CD8-positive, alpha-beta memory T cell (primary cell): ENCODE data around the gene CLSTN1. TPM values are rescaled to one million over a fixed set of nuclear protein-coding genes. Genes with fewer than 3 reads are reported as not detected.
A peak's percentile ranks its signal among the peaks of the same experiment; 100 is the strongest.

ENCODE experiments used
- CTCF ChIA-PET: fragments of 350-600 bp; sonication (Branson Sonifier 250); formaldehyde crosslinking; loops from one replicate; lab custom pipeline; 2021; ENCODE audit warnings: antibody characterized with exemption; lab: Charles Lee
- POLR2A ChIA-PET: fragments of 350-600 bp; sonication (Branson Sonifier 250); formaldehyde crosslinking; loops from one replicate; lab custom pipeline; 2021; ENCODE audit warnings: antibody characterized with exemption; lab: Charles Lee
- DNase-seq, 5 donors: peaks; one replicate each; pipeline versions ENCODE4 v3.0.0 to v3.0.0-alpha.2; 2020 to 2022; ENCODE audit warnings: mixed read lengths in 1 of 5
- H3K27ac ChIP-seq: one replicate; pipeline ENCODE4 v1.7.0; 2013; ENCODE audit warnings: low read depth, mild to moderate bottlenecking, low read length, moderate library complexity
- H3K27me3 ChIP-seq: 2 replicates; pipeline ENCODE4 v1.7.0; 2013; ENCODE audit warnings: low read length, mild to moderate bottlenecking; ENCODE audit not compliant: insufficient read depth, poor library complexity, severe bottlenecking
- H3K36me3 ChIP-seq: 2 replicates; pipeline ENCODE4 v1.7.0; 2013; ENCODE audit warnings: mild to moderate bottlenecking, low read length, moderate library complexity; ENCODE audit not compliant: insufficient read depth
- H3K4me1 ChIP-seq: 2 replicates; pipeline ENCODE4 v1.7.0; 2013; ENCODE audit warnings: mild to moderate bottlenecking, low read length, moderate library complexity; ENCODE audit not compliant: insufficient read depth
- H3K4me3 ChIP-seq: 2 replicates; pipeline ENCODE4 v1.7.0; 2013; ENCODE audit warnings: mild to moderate bottlenecking, low read length
- H3K9me3 ChIP-seq: 2 replicates; pipeline ENCODE4 v1.7.0; 2013; ENCODE audit warnings: mild to moderate bottlenecking, low read length
- H3K27ac Mint-ChIP-seq, 8 donors: one replicate each; pipeline ENCODE4 v1.8.0; 2020 to 2021; ENCODE audit warnings: mixed read lengths in 8 of 8, mild to moderate bottlenecking in 6 of 8, inconsistent platforms in 3 of 8, moderate library complexity in 3 of 8
- H3K27me3 Mint-ChIP-seq, 2 donors: one replicate each; pipeline ENCODE4 v1.8.0; 2020 to 2021; ENCODE audit warnings: mixed read lengths in 2 of 2, mild to moderate bottlenecking in 1 of 2, moderate library complexity in 1 of 2
- H3K36me3 Mint-ChIP-seq, 3 donors: one replicate each; pipeline ENCODE4 v1.8.0; 2020 to 2021; ENCODE audit warnings: mixed read lengths in 3 of 3, inconsistent platforms in 1 of 3, mild to moderate bottlenecking in 1 of 3
- H3K4me1 Mint-ChIP-seq, 3 donors: one replicate each; pipeline ENCODE4 v1.8.0; 2020 to 2021; ENCODE audit warnings: mixed read lengths in 3 of 3, inconsistent platforms in 1 of 3, mild to moderate bottlenecking in 1 of 3
- H3K4me3 Mint-ChIP-seq, 7 donors: one replicate each; pipeline ENCODE4 v1.8.0; 2020 to 2021; ENCODE audit warnings: mixed read lengths in 7 of 7, mild to moderate bottlenecking in 6 of 7, moderate library complexity in 4 of 7, inconsistent platforms in 2 of 7
- H3K9me3 Mint-ChIP-seq, 5 donors: one replicate each; pipeline ENCODE4 v1.8.0; 2020 to 2022; ENCODE audit warnings: mixed read lengths in 5 of 5, mild to moderate bottlenecking in 3 of 5, moderate library complexity in 2 of 5, inconsistent platforms in 1 of 5
- polyA plus RNA-seq: library from polyadenylated mRNA; unstranded; fragments of 300-500 nt; fragmentation: Illumina TruSeq; gene quantifications from one replicate; pipeline ENCODE4 v1.2.3, GENCODE V29; 2021
- total RNA-seq, 2 experiments: library from RNA; stranded (reverse); gene quantifications; one replicate each; pipeline ENCODE4 v1.2.3, GENCODE V29; 2021

The CLSTN1 gene
- total and polyA plus RNA-seq, 3 experiments from 2014 or later, result 38.4 to 48.2 (median 40.8) TPM

DNA sequence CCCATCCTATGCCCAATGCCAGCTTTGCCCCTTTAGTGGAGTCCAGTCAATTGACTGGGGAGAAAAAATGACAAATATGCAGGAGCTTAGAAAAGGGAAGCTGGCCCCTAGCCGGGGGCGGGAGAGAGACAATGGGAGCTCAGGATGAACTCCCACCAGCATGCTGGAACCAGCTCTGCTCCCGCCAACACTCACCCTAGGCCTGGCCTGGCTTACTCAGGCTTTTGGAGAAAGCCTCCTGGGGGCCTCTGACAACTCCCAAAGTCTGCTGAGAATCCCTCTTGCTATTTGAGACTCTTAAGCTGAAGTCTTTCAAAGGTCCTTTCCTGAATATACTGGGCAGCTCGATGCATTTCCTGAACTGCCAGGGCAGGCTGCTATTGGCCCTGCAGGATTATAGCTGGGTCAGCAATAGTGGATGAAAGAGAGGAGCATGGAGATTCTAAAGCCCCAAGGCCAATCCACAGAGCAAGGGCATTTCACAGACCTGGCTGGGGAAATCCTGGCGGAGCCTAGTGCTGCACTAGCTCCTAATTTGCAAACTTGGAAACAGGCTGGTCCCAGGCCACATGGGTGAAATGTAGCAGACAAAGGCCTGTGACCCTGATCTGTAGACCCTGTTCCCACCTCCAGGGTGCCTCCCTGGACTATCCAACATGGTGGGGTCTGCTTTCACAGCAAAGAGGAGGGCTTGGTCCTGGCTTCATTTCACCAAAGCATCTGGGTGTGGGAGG lies 35.7 kb upstream of the CLSTN1 start:
- Mint-ChIP-seq H3K9me3 (no peaks in the 10 kb centered on the region), H3K27me3 (no peaks in the 10 kb centered on the region), H3K27ac (no peak overlapping the region), H3K36me3 (peaks cover 0 to 5% (median 4%) of the 10 kb centered on the region in 3 donors), H3K4me3 (no peak overlapping the region), H3K4me1 (no peaks in the 10 kb centered on the region)
- DNase-seq, result no peak
- no peaks in the 10 kb centered on the region for H3K9me3 ChIP-seq
- H3K4me3 ChIP-seq, result no peak overlapping the region
- no peaks in the 10 kb centered on the region for H3K36me3 ChIP-seq
- no peak overlapping the region for H3K27ac ChIP-seq
- no peaks in the 10 kb centered on the region for H3K4me1 ChIP-seq
- ChIA-PET CTCF (interaction anchor here (0.8 to 2.4 kb wide), 7 partner anchors 8 to 244 kb away, joined by 3 to 5 read pairs (median 4); no protein-coding TSS in a partner anchor), POLR2A (no interaction called here)
- no peaks in the 10 kb centered on the region for H3K27me3 ChIP-seq

DNA sequence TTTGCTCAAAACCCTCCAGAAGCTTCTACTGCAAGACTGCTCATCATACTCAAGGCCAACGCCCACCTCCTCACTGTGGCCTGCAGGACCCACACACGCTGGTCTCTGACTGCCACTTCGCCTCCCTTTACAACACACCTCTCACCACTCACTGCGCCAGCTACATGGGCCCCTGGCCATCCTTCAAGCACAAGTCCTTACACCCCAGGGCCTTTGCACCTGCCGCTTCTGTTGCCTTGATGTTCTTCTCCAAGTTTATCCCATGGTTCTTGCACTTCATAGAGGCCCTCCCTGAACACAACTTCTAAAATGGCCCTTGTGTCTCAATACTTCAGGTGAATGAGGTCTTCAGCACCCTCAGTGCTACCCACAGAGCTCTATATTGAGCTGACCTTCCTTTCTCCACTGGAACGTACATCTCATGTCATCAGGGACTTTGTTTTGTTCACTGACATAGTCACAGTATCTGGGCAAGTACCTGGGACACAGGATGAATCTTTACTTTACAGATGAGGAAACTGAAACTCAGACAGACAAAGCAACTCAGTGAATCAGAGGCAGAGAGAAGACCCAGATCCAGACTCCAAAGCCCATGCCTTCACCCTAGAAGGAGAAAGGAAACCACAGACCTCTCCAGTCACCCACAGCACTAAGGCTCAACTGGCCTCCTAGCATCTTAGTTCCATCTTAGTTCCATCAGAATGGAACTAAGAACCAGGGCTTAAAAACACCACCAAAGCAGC lies 34.7 kb upstream of the CLSTN1 start:
- ChIA-PET POLR2A (no interaction called here), CTCF (interaction anchor here (1.2 to 1.4 kb wide), 3 partner anchors 14 to 231 kb away, joined by 3 to 5 read pairs (median 3); no protein-coding TSS in a partner anchor)
- no peaks in the 10 kb centered on the region for H3K27me3 ChIP-seq
- peaks cover 0 to 5% (median 3%) of the 10 kb centered on the region in 5 donors for H3K9me3 Mint-ChIP-seq
- no peaks in the 10 kb centered on the region for H3K27me3 Mint-ChIP-seq
- peaks cover 3% of the 10 kb centered on the region for H3K9me3 ChIP-seq
- no peak overlapping the region for H3K4me3 Mint-ChIP-seq
- no peak for DNase-seq
- no peaks in the 10 kb centered on the region for H3K36me3 ChIP-seq
- no peaks in the 10 kb centered on the region for H3K4me1 Mint-ChIP-seq
- H3K4me3 ChIP-seq, result no peak overlapping the region
- peak overlapping the region in 1 of 8 donors; percentile 4 for H3K27ac Mint-ChIP-seq
- H3K27ac ChIP-seq, result no peak overlapping the region
- peaks cover 4 to 11% (median 11%) of the 10 kb centered on the region in 3 donors for H3K36me3 Mint-ChIP-seq
- no peaks in the 10 kb centered on the region for H3K4me1 ChIP-seq

DNA sequence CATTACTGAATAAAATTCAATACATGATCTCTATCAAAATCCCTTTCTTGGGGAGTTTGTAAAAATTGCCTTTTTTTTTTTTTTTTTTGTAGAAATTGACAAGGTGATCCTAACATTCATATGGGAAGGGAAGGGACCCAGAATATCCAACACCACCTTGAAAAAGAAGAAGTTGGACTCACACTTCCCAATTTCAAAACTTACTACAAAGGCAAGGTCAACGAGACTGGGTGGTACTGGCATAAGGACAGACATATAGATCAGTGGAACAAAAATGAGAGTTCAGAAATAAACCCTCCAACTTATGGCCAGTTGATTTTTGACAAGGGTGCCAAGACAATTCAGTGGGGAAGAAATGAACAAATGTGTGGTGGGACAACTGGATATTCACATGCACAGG lies 31.4 kb upstream of the CLSTN1 start:
- Histone ChIP-seq H3K27ac (no peak overlapping the region), H3K9me3 (peaks cover 5% of the 10 kb centered on the region), H3K36me3 (no peaks in the 10 kb centered on the region), H3K4me1 (no peaks in the 10 kb centered on the region), H3K27me3 (no peaks in the 10 kb centered on the region), H3K4me3 (no peak overlapping the region)
- H3K27ac Mint-ChIP-seq, result peak overlapping the region in 1 of 8 donors; percentile 47
- H3K4me3 Mint-ChIP-seq, result no peak overlapping the region
- peaks cover 0 to 5% (median 3%) of the 10 kb centered on the region in 5 donors for H3K9me3 Mint-ChIP-seq
- no peak for DNase-seq
- peaks cover 0 to 1% (median 0%) of the 10 kb centered on the region in 3 donors for H3K4me1 Mint-ChIP-seq
- ChIA-PET POLR2A (no interaction called here), CTCF (no interaction called here)
- H3K27me3 Mint-ChIP-seq, result no peaks in the 10 kb centered on the region
- H3K36me3 Mint-ChIP-seq, result peaks cover 5 to 13% (median 12%) of the 10 kb centered on the region in 3 donors

DNA sequence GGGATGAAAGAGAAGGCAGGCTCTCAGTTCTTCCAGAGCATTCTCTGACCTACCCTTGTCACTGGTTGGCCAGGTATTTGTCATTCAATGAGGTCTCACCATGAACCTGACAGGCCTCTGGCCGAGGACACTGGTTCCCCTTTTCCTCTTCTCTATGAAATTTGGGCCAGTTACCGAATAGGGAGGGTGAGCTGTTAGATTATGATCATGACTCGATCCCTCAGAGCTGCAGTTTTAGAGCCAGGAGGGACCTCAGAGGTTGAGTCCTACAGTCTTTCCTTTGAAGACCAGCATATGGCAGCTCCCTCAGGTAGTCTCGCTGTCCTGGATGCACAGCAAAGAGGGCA lies 29.5 kb upstream of the CLSTN1 start:
- CTCF ChIA-PET, result interaction anchor here (0.7 kb wide), 1 partner anchor 69 kb away, joined by 5 read pairs; no protein-coding TSS in a partner anchor
- Histone ChIP-seq H3K36me3 (no peaks in the 10 kb centered on the region), H3K4me3 (no peak overlapping the region), H3K27ac (no peak overlapping the region), H3K27me3 (no peaks in the 10 kb centered on the region), H3K4me1 (peaks cover 3% of the 10 kb centered on the region), H3K9me3 (peaks cover 5% of the 10 kb centered on the region)
- POLR2A ChIA-PET, result no interaction called here
- Mint-ChIP-seq H3K27ac (peak overlapping the region in 1 of 8 donors; percentile 68), H3K36me3 (peaks cover 5 to 15% (median 9%) of the 10 kb centered on the region in 3 donors), H3K4me3 (no peak overlapping the region), H3K4me1 (peaks cover 0 to 1% (median 0%) of the 10 kb centered on the region in 3 donors), H3K27me3 (no peaks in the 10 kb centered on the region), H3K9me3 (peaks cover 0 to 5% (median 3%) of the 10 kb centered on the region in 5 donors)
- no peak for DNase-seq

DNA sequence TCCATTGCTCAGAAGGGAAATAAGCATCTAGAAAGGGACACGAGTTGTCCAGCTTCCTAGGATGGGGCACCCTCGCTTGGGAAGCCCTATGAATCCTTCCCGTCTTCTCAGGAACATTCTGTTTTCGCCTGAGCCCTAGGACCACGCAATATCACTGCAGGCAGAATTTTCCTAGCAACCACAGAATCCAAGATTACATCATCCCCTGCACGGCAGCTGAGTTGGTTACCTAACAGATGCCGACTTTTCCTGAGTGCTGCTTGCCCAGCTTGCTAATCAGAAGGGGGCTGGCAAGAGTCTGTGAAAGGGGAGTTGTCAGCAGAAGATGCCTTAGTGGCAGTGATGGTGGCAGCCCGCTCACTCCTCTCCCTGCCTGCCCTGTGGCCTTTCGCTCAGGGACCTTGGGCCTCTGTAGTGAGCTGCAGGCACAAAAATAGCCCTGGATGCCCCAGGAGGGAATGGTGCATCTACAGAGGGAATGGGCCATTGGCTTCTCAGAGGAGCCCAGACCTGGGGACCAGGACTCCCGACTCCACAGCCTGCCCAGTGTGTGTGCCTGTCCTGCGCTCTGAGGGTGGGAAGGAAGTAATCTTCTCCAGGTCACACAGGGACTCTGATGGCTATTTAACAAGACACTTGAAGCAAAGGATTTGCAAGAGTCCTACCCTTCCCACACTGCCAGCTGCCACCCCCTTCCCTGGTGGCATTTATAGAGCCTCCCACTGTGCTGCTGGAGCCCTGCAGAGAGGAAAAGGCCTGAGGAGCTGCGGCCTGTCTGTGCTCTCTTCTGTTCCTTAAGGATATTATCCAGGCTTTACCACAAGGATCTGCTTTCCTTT lies 28.9 kb upstream of the CLSTN1 start:
- Mint-ChIP-seq H3K4me1 (peaks cover 0 to 1% (median 0%) of the 10 kb centered on the region in 3 donors), H3K9me3 (peaks cover 0 to 5% (median 3%) of the 10 kb centered on the region in 5 donors), H3K4me3 (no peak overlapping the region), H3K36me3 (peaks cover 5 to 15% (median 8%) of the 10 kb centered on the region in 3 donors), H3K27me3 (no peaks in the 10 kb centered on the region), H3K27ac (peak overlapping the region in 1 of 8 donors; percentile 29)
- no peak overlapping the region for H3K27ac ChIP-seq
- H3K4me3 ChIP-seq, result no peak overlapping the region
- no peaks in the 10 kb centered on the region for H3K27me3 ChIP-seq
- H3K9me3 ChIP-seq, result peaks cover 5% of the 10 kb centered on the region
- no peak for DNase-seq
- H3K36me3 ChIP-seq, result no peaks in the 10 kb centered on the region
- peaks cover 3% of the 10 kb centered on the region for H3K4me1 ChIP-seq
- POLR2A ChIA-PET, result no interaction called here
- CTCF ChIA-PET, result interaction anchor here (0.7 kb wide), 2 partner anchors 8 to 68 kb away, joined by 3 to 5 read pairs; no protein-coding TSS in a partner anchor

DNA sequence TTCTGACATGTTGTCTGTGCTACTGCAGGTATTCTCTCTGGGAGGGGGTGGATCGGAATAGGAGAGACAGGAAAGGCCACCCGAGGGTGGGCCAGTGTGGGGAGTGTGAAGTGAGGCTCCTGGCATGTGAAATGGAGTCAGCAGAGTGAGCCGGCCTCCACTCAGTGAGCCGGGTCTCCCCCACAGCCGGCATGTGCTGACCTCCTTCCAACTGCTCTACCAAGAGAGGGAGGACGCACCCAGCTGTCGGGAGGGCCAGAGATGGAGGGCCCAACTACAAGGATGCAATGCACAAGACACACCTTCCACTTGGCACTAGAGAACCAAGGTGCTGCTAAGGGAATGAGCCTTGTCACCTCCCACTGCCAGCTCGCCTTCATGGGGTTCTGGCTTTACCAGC lies 28.2 kb upstream of the CLSTN1 start:
- CTCF ChIA-PET, result interaction anchor here (0.7 kb wide), 1 partner anchor 9 kb away, joined by 3 read pairs; no protein-coding TSS in a partner anchor
- Mint-ChIP-seq H3K27me3 (no peaks in the 10 kb centered on the region), H3K27ac (peak overlapping the region in 1 of 8 donors; percentile 61), H3K36me3 (peaks cover 5 to 15% (median 8%) of the 10 kb centered on the region in 3 donors), H3K9me3 (peaks cover 0 to 5% (median 3%) of the 10 kb centered on the region in 5 donors), H3K4me1 (peaks cover 0 to 1% (median 0%) of the 10 kb centered on the region in 3 donors), H3K4me3 (no peak overlapping the region)
- peaks cover 5% of the 10 kb centered on the region for H3K9me3 ChIP-seq
- DNase-seq, result no peak
- no peaks in the 10 kb centered on the region for H3K36me3 ChIP-seq
- POLR2A ChIA-PET, result no interaction called here
- peaks cover 3% of the 10 kb centered on the region for H3K4me1 ChIP-seq
- H3K27ac ChIP-seq, result no peak overlapping the region
- H3K4me3 ChIP-seq, result no peak overlapping the region
- no peaks in the 10 kb centered on the region for H3K27me3 ChIP-seq

DNA sequence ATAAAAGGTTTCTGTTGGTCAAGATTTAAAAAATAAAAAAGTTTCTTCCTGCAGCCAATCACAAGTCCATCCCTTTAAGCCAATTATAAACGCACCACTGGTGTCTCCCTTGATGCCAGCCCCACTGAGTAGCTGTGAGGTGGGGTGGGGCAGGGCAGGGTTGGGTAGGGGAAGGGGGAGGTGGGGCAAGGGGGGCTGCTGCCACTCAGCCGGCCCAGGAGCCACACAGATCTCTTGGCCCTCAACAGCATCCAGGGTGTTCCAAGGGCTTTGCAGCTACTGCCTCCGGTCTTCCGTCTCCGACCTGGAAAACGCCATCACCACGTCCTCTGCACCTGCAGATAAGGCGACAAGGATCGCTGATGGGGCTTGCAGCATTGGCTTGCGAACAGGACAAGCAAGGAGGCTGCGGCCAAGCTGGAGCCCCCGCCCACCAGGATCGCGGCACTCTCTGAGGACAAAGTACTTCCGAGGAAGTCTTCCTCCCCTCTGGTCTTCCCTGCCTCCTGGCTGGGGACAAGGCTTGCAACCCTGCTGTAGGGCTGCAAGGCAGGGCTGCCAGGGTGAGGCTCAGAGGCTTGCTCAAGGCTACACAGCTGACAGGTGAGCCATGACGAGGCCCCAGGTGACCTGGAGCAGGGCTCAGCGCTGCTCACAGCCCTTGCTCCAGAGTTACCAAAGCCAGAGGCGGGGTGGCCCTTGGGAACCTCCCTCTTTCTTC lies 26.8 kb upstream of the CLSTN1 start:
- Histone ChIP-seq H3K27me3 (no peaks in the 10 kb centered on the region), H3K27ac (no peak overlapping the region), H3K9me3 (peaks cover 5% of the 10 kb centered on the region), H3K4me3 (no peak overlapping the region), H3K36me3 (no peaks in the 10 kb centered on the region), H3K4me1 (peaks cover 3% of the 10 kb centered on the region)
- Mint-ChIP-seq H3K9me3 (peaks cover 0 to 5% (median 3%) of the 10 kb centered on the region in 5 donors), H3K4me3 (no peak overlapping the region), H3K4me1 (peaks cover 0 to 4% (median 0%) of the 10 kb centered on the region in 3 donors), H3K27me3 (no peaks in the 10 kb centered on the region), H3K36me3 (peaks cover 5 to 15% (median 8%) of the 10 kb centered on the region in 3 donors), H3K27ac (peak overlapping the region in 1 of 8 donors; percentile 9)
- ChIA-PET POLR2A (interaction anchor here (0.7 kb wide), 1 partner anchor 208 kb away, joined by 3 read pairs; no protein-coding TSS in a partner anchor), CTCF (interaction anchor here (1.2 to 2.2 kb wide), 2 partner anchors 10 to 66 kb away, joined by 4 to 9 read pairs; no protein-coding TSS in a partner anchor)
- DNase-seq, result no peak
